A673 (cell line): Measurements from ENCODE around the gene EIF3L. TPM values are rescaled to one million over a fixed set of nuclear protein-coding genes. Genes with fewer than 3 reads are reported as not detected.

Source experiments
- BruUV-seq: library from RNA; stranded (reverse); fragments of 400-500 nt; replicated peaks from 2 replicates; lab custom pipeline; 2021; lab: Mats Ljungman, UMichigan
- CTCF ChIA-PET: fragments of 300-600 bp; sonication (Branson Sonifier 250); formaldehyde crosslinking; loops from one replicate; lab custom pipeline; 2022; ENCODE audit warnings: antibody characterized with exemption; lab: Charles Lee
- POLR2A ChIA-PET: fragments of 300-600 bp; sonication (Branson Sonifier 250); formaldehyde crosslinking; loops from one replicate; lab custom pipeline; 2022; ENCODE audit warnings: antibody characterized with exemption; ENCODE audit not compliant: low non-redundant PET; lab: Charles Lee
- DNase-seq: peaks from one replicate; pipeline ENCODE4 v3.0.0-alpha.2; 2015; ENCODE audit warnings: low spot score
- H3K27ac ChIP-seq: fragments of 200-600 bp; sonication (generic); 2 replicates; pipeline ENCODE4 v1.5.1; 2016; ENCODE audit warnings: mixed run types, low read depth, mild to moderate bottlenecking, mixed read lengths, antibody characterized with exemption, low read length; ENCODE audit not compliant: poor library complexity, severe bottlenecking
- H3K27me3 ChIP-seq: fragments of 200-600 bp; sonication (generic); replicated peaks from 2 replicates; pipeline ENCODE4 v1.6.1; 2017; ENCODE audit warnings: mixed run types, low read depth, mild to moderate bottlenecking, mixed read lengths, antibody characterized with exemption, low read length; ENCODE audit not compliant: insufficient read depth, poor library complexity
- H3K36me3 ChIP-seq: fragments of 200-600 bp; sonication (generic); 2 replicates; pipeline ENCODE4 v1.6.1; 2016; ENCODE audit warnings: mixed run types, mild to moderate bottlenecking, mixed read lengths, antibody characterized with exemption, low read length; ENCODE audit not compliant: insufficient read depth, poor library complexity, severe bottlenecking
- H3K4me1 ChIP-seq: fragments of 200-600 bp; sonication (generic); 2 replicates; pipeline ENCODE4 v1.6.1; 2017; ENCODE audit warnings: mixed run types, mild to moderate bottlenecking, mixed read lengths, antibody characterized with exemption, low read length; ENCODE audit not compliant: insufficient read depth, poor library complexity, severe bottlenecking
- H3K4me3 ChIP-seq: fragments of 200-600 bp; sonication (generic); 2 replicates; pipeline ENCODE4 v1.5.1; 2016; ENCODE audit warnings: low read depth, mixed run types, mild to moderate bottlenecking, mixed read lengths, low read length; ENCODE audit not compliant: poor library complexity, severe bottlenecking
- H3K9me3 ChIP-seq: fragments of 200-600 bp; sonication (generic); 2 replicates; pipeline ENCODE4 v1.6.1; 2016; ENCODE audit warnings: mixed run types, low read depth, mild to moderate bottlenecking, mixed read lengths, antibody characterized with exemption, low read length; ENCODE audit not compliant: poor library complexity, severe bottlenecking
- CTCF ChIP-seq: fragments of 300-800, 200-600 bp; sonication (generic); conservative IDR thresholded peaks from 2 replicates; pipeline ENCODE4 v1.5.1; 2017; ENCODE audit warnings: low read depth, mild to moderate bottlenecking, antibody characterized with exemption, low read length, moderate library complexity, mixed read lengths
- EZH2 ChIP-seq: fragments of 200-600 bp; sonication (generic); IDR thresholded peaks from 2 replicates; pipeline ENCODE4 v1.6.1; 2017; ENCODE audit warnings: borderline replicate concordance, low read depth, mild to moderate bottlenecking, mixed read lengths, antibody characterized with exemption, low read length; ENCODE audit not compliant: poor library complexity, severe bottlenecking
- intact Hi-C: fragments of 100-400 bp; cut with micrococcal nuclease; formaldehyde crosslinking; loops from one replicate; pipeline ENCODE4 v1.10.0; 2022; ENCODE audit not compliant: unreplicated experiment
- microRNA-seq: library from miRNA; unstranded; fragments of <30 nt; microRNA quantifications from one replicate; pipeline ENCODE4 v1.2.0, GENCODE V29; 2021
- total RNA-seq: library from RNA; stranded (reverse); gene quantifications from 2 replicates; pipeline ENCODE4 v1.2.3, GENCODE V29; 2021

Gene EIF3L
- total RNA-seq, 1 experiment from 2014 or later = 492 TPM

- no TSS peak for BruUV-seq
- H3K9me3 ChIP-seq = no peaks in the 10 kb centered on the region
- TF ChIP-seq CTCF (no peak), EZH2 (no peak)
- H3K36me3 ChIP-seq = peaks cover 10% of the 10 kb centered on the region
- H3K4me3 ChIP-seq = no peak overlapping the region
- H3K4me1 ChIP-seq = peaks cover 7% of the 10 kb centered on the region
- intact Hi-C loops = no loop called here
- CTCF ChIA-PET = no interaction called here
- POLR2A ChIA-PET = no interaction called here
- no peak for DNase-seq
- peak overlapping the region; percentile 36 for H3K27ac ChIP-seq
- H3K27me3 ChIP-seq = no peaks in the 10 kb centered on the region
Measured at GRCh38 chr22:37932821-37933578, 83.8 kb downstream of the EIF3L start.

- no TSS peak for BruUV-seq
Measured at GRCh38 chr22:37933711-37934376, 84.6 kb downstream of the EIF3L start.

More at GRCh38 chr22:37933711-37934376, 84.6 kb downstream of the EIF3L start:
- DNase-seq = peak; percentile 98
- H3K27me3 ChIP-seq = no peaks in the 10 kb centered on the region
- no peaks in the 10 kb centered on the region for H3K9me3 ChIP-seq
- intact Hi-C loops = loop anchor here (1.0 kb wide), 1 partner anchor 19 kb away; the partner anchor contains the start of genes C22orf23 and POLR2F
- no peak overlapping the region for H3K4me3 ChIP-seq
- CTCF ChIA-PET = interaction anchor here (0.6 to 0.7 kb wide), 2 partner anchors 27 to 90 kb away, joined by 3 read pairs; partner anchors contain the start of gene ANKRD54
- peak overlapping the region; percentile 36 for H3K27ac ChIP-seq
- H3K36me3 ChIP-seq = peaks cover 10% of the 10 kb centered on the region
- TF ChIP-seq CTCF (peak; percentile 99), EZH2 (no peak)
- H3K4me1 ChIP-seq = peaks cover 7% of the 10 kb centered on the region
- POLR2A ChIA-PET = no interaction called here

Small RNAs within 50 kb of the gene (microRNA-seq; reads per million reads assigned to microRNA genes)
- 3.5 reads per million, percentile 9 among the genes with 10 or more reads in this experiment for gene MIR659

Other genes with a start within 250 kb of the EIF3L start
- 74.6 and 79.4 TPM in 2 replicates for gene GGA1, start 240.6 kb upstream of the EIF3L start, total RNA-seq
- gene SH3BP1, start 209.8 kb upstream of the EIF3L start, total RNA-seq = 12.9 and 22.7 TPM in 2 replicates
- gene PDXP, start 190.7 kb upstream of the EIF3L start, total RNA-seq = 57.3 and 63.5 TPM in 2 replicates
- 269 and 322 TPM in 2 replicates for gene LGALS1, start 173.8 kb upstream of the EIF3L start, total RNA-seq
- 51.9 and 52.9 TPM in 2 replicates for gene NOL12, start 163.1 kb upstream of the EIF3L start, total RNA-seq
- 28.7 and 35.1 TPM in 2 replicates for gene TRIOBP, start 152.4 kb upstream of the EIF3L start, total RNA-seq
- gene GCAT, start 41.5 kb upstream of the EIF3L start, total RNA-seq = 21.4 and 28.5 TPM in 2 replicates
- gene GALR3, start 26.0 kb upstream of the EIF3L start, total RNA-seq = 0.26 TPM in 1 of 2 replicates, not detected in the other
- gene ANKRD54, start 5.1 kb upstream of the EIF3L start, total RNA-seq = 29.5 and 32.9 TPM in 2 replicates
- 32.4 and 33.0 TPM in 2 replicates for gene MICALL1, start 56.9 kb downstream of the EIF3L start, total RNA-seq
- 0.64 and 0.66 TPM in 2 replicates for gene C22orf23, start 104.2 kb downstream of the EIF3L start, total RNA-seq
- gene POLR2F, start 104.3 kb downstream of the EIF3L start, total RNA-seq = 150 and 162 TPM in 2 replicates
- gene SOX10, start 135.1 kb downstream of the EIF3L start, total RNA-seq = not detected in 2 replicates
- gene PICK1, start 208.0 kb downstream of the EIF3L start, total RNA-seq = 24.8 and 26.6 TPM in 2 replicates
- gene SLC16A8, start 234.8 kb downstream of the EIF3L start, total RNA-seq = not detected in 2 replicates